GM21526 (cell line): ENCODE results near the gene THRAP3.
"Not testable (repeated sequence)": the region's sequence is repeated elsewhere in the genome, so short reads cannot be mapped to it uniquely, and the experiment has no call there.

Experiments
- ATAC-seq: cut with Tn5 transposase; IDR thresholded peaks from one replicate; pipeline ENCODE4 v1.9.1; 2021; ENCODE audit warnings: moderate library complexity; ENCODE audit not compliant: unreplicated experiment, low FRiP score

The THRAP3 gene

DNA sequence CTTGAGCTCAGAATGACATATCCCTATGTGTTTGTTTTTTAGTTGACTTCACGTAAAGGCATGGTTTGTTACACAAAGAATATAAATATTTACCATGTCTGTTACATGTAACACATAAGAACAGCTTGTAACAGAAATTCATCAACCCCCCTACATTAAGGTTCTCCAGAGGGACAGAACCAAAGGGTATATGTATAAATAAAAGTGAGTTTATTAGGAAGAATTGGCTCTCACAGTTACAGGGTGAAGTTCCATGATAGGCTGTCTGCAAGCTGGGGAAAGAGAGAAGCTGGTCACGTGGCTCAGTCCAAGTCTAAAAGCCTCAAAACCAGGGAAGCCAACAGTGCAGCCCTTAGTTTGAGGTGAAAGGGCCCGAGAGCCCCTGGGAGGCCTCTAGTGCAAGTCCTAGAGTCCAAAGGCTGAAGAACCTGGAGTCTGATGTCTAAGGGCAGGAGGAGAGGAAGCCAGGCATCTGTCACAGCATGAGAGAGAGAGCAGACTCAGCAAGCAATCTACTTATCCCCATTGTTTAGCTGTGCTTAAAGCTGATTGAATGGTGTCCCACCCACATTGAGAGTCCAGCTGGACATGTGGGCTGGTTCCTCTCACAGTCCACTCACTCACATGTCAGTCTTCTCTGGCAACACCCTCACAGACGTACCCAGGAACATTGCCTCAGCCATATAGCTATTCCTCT lies 15.8 kb downstream of the THRAP3 start:
- no peak for ATAC-seq

DNA sequence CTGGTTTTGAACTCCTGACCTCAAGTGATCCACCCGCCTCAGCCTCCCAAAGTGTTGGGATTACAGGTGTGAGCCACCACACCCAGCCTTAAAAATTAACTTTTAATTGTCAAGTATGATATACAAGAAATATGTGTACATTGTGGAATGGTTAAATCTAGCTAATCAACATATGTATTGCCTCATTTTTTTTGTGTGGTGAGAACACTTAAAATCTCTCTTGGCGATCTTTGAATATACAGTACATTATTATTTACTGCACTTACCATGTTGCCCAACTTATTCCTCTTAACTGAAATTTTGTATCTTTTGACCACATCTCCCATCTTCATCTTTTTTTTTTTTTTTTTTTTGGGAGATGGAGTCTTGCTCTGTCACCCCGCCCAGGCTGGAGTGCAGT lies 23.3 kb downstream of the THRAP3 start:
- no peak for ATAC-seq

DNA sequence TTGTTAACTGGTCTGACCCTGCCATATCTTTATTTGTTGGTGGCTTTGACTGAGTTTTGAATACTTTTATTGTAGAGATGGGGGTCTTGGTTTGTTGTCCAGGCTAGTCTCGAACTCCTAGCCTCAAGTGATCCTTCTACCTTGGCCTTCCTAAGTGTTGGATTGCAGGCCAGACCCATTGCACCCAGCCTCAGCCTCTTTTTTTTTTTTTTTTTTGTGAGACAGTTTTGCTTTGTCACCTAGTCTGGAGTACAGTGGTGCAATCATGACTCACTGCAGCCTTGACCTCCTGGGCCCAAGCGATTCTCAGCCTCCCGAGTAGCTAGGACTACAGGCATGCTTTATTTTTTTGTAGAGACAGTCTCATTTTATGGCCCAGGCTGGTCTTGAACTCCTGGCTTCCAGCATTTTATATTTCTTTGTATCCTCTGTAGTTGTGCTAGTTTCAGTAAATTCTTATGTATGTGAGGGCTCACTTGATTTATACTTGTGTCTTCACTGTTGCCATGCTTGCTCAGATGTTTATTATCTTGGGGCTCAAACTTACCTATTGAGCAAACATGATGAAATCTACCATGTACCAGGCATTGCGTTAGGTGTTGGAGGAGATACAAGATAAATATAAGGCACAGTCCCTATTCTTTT lies 24.1 kb downstream of the THRAP3 start:
- no peak for ATAC-seq

DNA sequence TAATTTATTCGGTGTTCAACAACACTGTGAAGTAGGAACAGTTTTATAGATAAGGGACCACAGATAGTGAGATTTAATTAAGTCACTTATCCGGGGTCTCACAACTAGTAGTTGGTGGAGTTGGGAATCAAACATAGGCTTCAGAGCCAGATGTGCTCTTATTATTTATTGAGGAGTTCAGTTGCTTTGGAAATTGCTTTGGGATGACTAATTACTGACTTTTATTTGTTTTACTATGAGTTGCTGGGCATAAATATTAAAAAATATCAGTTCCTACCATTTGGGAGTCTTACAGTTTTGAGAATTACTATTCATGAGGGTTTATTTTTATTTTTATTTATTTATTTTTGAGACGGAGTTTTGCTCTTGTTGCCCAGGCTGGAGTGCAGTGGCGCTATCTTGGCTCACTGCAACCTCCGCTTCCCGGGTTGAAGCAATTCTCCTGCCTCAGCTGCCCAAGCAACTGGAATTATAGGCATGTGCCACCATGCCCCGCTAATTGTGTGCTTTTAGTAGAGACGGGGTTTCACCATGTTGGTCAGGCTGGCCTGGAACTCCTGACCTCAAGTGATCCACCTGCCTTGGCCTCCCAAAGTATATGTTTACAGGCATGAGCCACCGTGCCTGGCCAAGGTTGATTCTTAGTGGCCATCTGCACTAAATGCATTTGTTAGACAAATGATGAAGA lies 27.7 kb downstream of the THRAP3 start:
- no peak for ATAC-seq

DNA sequence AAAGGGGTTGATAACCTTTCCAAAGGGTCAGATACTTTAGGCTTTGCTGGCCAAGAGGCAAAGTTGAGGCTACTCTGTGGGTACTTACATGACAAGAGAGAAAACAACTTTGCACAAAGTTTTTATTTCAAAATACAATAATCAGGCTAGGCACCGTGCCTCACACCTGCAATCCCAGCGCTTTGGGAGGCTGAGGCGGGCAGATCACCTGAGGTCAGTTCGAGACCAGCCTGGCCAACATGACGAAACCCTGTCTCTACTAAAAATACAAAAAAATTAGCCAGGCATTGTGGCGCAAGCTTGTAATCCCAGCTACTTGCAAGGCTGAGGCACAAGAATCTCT lies 28.2 kb downstream of the THRAP3 start:
- not testable (repeated sequence) for ATAC-seq

DNA sequence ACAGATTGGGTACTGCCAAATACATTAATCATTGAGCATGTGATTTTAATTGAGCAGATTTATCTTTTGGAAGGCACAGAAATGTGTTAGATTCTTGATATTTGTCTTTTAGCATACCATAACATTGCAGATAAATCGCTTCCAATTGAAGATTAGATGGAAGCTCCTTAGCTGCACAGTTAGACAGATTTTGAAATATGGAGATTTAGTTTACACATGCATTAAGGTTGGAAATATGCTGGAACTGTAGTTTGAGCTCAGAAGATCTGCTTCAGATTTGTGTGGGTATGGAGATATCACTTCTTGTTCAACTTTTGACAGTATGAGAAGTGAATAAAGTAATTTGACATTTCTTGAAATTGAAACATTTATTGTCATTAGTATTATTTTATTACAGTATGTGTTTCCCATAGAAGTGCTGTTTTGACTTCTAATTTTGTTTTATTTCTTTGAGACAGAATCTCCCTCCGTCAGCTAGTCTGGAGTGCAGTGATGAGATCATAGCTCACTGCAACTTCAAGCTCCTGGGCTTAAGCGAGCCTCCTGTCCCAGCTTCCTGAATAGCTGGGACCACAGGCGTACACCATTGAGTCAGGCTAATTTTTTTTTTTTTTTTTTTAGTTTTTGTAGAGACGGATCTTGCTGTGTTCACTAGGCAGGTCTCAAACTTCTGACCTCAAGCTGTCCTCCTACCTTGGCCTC lies 29.1 kb downstream of the THRAP3 start:
- ATAC-seq = no peak

DNA sequence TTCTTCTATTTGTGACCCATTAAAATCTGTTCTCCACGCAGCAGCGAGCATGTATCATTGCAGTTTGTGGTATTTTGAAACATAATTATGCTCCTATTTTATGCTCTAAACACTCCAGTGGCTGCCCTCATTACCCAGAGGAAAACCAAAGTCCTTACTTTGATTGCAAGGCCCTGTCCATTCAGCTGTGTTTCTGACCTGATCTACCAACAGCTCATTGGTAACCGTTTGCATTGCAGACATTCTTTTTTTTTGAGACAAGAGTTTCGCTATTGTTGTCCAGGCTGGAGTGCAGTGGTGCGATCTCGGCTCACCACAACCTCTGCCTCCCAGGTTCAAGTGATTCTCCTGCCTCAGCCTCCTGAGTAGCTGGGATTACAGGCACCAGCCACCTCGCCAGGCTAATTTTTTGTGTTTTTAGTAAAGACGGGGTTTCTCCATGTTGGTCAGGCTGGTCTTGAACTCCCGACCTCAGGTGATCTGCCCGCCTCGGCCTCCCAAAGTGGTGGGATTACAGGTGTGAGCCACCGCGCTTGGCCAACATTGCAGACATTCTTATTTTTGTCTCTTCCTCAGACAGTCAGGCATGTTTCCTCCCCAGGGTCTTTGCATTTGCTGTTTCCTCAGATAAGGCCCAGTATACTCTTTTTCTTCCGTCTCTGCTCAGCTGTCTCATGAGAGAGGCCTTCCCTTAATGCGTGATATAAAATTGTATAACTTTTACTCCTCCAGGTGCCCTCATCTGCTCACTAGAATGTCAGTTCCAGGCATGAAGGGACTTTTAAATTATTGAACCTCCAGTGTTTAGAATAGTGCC lies 32.5 kb downstream of the THRAP3 start:
- ATAC-seq = no peak

DNA sequence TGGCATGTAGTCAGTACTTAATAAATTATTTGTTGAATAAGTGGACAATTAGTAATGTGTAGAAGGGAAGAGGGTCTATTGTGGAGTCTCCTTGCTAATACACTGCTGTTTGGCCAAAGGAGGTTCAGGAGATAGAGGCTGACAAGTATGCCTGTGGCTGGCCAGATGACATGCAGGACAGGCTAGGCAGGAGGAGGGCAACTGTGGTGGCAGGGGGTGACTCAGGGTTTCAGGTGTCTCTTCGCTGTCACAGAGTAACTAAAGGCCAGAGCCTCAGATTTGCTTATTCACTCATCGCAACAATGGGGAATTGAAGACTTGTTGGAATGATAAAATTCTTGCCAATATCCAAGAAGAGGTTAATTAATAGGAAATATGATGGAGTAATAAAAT lies 33.1 kb downstream of the THRAP3 start:
- ATAC-seq = no peak

DNA sequence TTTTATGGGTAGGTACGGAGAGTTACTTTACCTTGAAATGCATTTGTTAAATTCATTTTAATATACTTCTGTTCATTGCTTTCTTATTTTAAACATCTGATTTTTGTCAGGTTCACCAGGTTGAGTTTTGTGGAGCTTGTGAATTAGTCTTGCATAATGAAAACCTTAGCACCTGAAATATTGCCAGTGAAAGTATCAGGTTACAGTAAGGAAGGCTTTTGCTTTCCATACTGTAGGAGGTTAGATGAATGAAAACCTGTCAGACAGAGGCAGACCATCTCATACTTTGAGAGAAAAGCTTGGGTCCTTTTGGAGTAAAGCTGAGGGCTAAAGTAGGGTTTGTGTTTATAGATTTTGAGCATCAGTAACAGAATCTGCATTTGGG lies 34.7 kb downstream of the THRAP3 start:
- ATAC-seq = no peak

DNA sequence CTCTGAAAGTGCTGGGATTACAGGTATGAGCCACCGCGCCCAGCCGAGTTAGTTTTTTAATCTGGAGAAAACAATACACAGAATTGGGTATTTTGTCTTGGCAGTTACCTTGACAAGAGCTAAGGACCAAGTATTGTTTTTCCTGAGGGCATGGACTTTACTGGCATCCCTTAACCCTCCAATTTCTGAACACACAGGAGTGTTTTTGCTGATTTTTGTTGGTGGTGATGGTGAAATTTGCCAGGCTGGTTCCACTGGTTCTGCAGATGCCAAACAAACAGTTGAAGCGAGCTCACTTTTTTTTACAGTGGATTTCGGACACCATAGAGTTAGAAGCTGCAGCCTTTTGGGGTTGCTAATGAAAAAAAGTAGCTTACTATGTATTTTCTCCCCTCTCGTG lies 44.7 kb downstream of the THRAP3 start:
- no peak for ATAC-seq

DNA sequence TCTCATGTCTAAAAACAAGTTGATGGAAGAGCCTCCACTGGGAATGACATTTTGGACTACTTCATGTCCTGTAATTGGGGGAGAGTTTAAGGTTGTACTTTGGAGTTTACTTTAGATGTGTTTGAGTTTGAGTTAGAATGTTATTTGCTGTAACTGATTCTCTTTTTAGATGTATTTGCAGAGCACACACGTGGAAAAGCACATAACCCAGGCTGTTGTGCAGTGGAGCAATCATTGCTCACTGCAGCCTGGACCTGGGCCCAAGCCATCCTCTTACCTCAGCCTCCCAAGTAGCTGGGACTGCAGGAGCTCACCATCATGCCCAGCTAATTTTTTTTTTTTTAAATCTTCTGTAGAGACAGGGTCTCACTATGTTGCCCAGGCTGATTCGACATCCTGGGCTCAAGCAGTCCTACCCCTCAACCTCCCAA lies 45.2 kb downstream of the THRAP3 start:
- no peak for ATAC-seq

DNA sequence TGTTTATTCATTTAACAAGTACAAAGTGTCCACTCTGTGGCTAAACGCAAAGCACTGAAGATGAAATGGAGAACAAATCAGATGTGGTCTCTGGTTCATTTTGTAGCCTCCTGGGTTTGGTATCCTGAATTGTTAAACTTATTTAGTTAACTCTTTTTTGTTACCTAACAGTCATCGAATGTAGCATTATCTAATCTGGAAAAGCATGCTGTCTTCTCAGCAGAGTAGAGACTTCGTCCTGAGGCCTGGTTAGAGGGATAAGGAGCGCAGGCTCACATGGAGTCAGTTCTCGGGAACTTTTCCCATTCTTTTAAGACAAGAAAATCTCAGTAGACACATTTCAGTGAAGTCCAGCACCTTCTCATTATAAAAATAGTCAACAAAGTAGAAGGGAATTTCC lies 48.8 kb downstream of the THRAP3 start:
- ATAC-seq = no peak

DNA sequence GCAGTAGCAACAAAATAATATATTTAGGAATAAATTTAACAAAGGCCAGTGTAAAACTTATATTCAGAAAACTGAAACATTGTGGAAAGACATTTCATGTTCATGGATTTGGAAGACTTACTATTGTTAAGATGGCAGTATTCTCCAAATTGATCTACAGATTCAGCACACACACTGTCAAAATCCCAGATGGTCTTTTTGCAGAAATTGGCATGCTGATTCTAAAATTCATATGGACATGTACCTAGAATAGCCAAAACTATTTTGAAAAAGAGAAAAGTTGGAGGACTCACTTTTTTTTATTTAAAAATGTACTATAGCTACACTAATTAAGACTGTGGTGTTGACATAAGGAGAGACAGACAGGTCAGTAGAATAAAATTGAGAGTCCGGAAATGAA lies 50.0 kb downstream of the THRAP3 start:
- no peak for ATAC-seq

DNA sequence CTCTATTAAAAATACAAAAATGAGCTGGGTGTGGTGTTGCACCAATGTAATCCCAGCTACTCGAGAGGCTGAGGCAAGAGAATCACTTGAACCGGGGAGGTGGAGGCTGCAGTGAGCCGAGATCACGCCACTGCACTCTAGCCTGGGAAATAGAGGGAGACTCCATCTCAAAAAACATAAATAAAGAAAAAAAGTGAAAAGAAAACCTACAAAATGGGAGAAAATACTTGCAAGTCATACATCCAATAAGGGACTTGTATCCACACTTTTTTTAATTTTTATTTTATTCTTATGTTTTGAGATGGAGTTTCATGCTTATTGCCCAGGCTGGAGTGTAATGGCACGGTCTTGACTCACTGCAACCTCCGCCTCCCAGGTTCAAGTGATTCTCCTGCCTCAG lies 52.4 kb downstream of the THRAP3 start:
- ATAC-seq = no peak

DNA sequence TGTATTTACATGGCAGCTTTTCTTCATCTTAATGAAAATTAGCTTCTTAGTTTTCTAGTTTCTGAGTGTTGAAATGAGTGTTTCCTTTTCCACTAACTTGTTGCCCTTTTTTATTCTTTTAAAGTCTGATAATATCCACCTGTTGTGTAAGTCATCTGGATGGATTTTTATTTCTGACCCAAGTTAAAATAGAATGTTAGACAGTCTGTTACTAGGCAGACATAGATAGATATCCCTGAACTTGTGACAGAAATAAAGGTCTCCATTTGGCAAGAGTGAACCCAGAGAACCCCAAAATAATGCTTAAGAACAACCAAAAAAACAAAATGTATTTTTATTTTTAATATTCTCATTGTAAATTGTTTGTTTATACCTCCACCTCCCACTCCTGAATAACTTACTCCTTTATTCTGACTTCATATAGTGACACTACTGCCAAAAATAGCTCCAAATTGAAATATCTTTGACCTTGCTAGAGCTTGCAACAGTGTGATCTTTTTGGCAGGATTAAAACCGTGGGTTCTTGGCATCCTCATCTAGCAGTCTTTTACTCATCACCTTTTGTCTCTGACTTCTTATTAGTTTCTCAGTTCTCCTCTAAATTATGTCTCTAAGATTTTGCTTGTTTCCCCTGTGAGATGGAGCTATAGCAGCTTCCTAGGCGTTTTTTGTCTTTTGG lies 55.0 kb downstream of the THRAP3 start:
- ATAC-seq = no peak

DNA sequence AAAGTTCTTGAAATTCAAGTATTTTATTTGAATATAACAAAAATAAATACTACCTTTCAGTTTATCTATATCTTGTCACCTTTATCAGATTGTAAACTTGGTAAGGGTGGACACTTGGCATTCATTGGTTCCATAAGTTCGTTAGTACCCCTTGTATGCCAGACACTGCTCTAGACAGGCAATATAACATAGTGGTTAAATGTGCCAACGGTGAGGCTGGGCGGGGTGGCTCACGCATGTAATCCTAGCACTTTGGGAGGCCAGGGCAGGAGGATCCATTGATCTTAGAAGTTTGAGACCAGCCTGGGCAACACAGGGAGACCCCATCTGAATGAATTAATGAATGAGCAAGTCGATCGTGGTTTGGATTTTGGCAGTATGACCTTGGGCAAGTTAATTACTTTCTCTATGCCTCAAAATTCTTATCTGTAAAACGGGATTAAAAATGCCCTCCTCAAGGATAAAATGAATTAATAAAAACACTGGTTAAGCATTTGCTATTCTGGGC lies 55.6 kb downstream of the THRAP3 start:
- ATAC-seq = no peak

DNA sequence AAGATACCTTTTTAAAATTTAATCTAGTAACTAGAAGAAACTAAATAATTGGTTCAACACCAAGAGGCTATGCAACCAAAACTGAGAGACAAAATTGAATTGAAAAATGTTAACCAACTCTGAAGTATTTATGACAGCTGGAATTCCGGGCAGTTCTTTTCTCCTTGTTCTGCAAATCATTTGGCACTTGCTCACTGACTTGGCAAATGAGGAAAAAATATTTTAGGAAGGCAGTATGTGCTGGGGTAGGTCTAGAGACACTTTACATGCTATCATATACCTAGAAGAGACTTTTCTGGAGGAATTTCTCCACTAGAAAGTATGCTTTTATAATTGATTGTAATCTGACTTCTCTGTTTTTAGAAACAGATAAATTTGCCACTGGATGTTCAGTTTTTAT lies 59.8 kb downstream of the THRAP3 start:
- ATAC-seq = no peak

DNA sequence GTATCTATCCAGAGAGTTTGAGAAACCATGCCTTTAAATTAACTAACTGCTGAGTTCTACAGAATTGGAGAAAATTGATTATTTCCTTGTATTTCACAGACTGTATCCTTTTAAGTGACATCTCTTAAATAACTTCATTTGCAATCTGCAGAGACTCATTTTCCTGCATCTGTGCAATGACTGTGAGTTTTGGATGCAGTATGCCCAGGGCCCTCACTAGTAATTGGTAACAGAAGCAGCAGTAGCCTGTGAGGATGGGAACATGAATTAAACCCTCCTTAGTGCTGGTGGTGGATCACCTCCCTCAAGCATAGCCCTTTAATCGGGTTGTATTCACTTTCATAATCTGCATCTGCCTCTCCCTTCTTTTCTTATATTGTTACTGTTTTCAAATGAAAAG lies 60.3 kb downstream of the THRAP3 start:
- ATAC-seq = no peak

DNA sequence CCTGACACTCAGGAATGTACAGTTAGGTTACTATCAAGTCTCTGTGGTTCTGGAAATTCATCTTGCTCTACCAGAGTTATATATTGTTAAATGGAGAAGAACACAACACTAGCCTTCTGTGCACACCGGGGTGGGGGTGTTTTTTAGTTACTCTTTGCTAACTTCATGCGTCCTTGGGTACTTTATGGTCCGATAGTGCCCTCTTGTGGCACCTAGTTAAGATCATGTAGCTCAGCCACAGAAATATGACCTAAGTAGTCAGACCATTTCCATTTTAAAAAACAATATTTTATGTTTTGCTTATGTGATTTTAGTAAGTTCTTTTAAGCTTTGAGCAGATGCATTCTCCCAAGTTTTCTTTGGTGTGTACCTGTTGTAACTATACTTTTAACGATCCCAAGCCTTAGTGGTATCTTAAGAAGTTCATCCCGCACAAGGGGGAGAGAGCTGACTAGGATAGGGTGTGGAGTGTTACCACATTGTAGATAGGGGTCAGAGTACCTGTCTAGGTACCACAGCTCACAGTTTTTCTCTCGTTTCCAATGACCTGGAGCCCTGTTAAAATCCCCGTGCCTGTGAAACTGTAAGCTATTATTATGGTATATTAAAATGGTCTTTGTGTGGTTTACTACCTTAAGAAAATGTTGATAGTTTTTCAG lies 61.3 kb downstream of the THRAP3 start:
- no peak for ATAC-seq
